Trophoblast cell (in vitro differentiated cells and primary cell): ENCODE measurements around the gene FUT9.

Experiments used
- DNase-seq, 2 donors: peaks; one replicate each; pipeline ENCODE4 v3.0.0-alpha.2; 2016
- H2AFZ ChIP-seq: 2 replicates; pipeline ENCODE4 v1.6.1; 2013; ENCODE audit warnings: low read length, moderate library complexity, mild to moderate bottlenecking; ENCODE audit not compliant: insufficient read depth, poor library complexity
- H2AK5ac ChIP-seq: 2 replicates; pipeline ENCODE4 v1.6.1; 2013; ENCODE audit warnings: mild to moderate bottlenecking, low read length
- H2BK120ac ChIP-seq: 2 replicates; pipeline ENCODE4 v1.6.1; 2013; ENCODE audit warnings: low read length, mild to moderate bottlenecking, moderate library complexity; ENCODE audit not compliant: insufficient read depth, poor library complexity
- H2BK12ac ChIP-seq: 2 replicates; pipeline ENCODE4 v1.6.1; 2013; ENCODE audit warnings: mild to moderate bottlenecking, low read length, moderate library complexity
- H2BK5ac ChIP-seq: 2 replicates; pipeline ENCODE4 v1.6.1; 2013; ENCODE audit warnings: low read length, low read depth, moderate library complexity, mild to moderate bottlenecking; ENCODE audit not compliant: poor library complexity
- H3K14ac ChIP-seq: 2 replicates; pipeline ENCODE4 v1.6.1; 2013; ENCODE audit warnings: mild to moderate bottlenecking, low read length
- H3K18ac ChIP-seq: 2 replicates; pipeline ENCODE4 v1.6.1; 2013; ENCODE audit warnings: mild to moderate bottlenecking, low read length
- H3K23ac ChIP-seq: 2 replicates; pipeline ENCODE4 v1.6.1; 2013; ENCODE audit warnings: low read length
- H3K27ac ChIP-seq: 2 replicates; pipeline ENCODE4 v1.5.1; 2013; ENCODE audit warnings: low read depth, mild to moderate bottlenecking, inconsistent platforms, low read length, moderate library complexity
- H3K27me3 ChIP-seq: 2 replicates; pipeline ENCODE4 v1.6.1; 2013; ENCODE audit warnings: inconsistent platforms, mild to moderate bottlenecking, low read length, moderate library complexity; ENCODE audit not compliant: insufficient read depth
- H3K36me3 ChIP-seq, 2 experiments: 1 replicate in 1 of 2; 2 replicates in 1 of 2; pipeline ENCODE4 v1.6.1; 2013; ENCODE audit warnings: low read length in 2 of 2, mild to moderate bottlenecking in 2 of 2, moderate library complexity in 1 of 2; ENCODE audit not compliant: insufficient read depth in 2 of 2, control insufficient read depth in 1 of 2
- H3K4ac ChIP-seq: 2 replicates; pipeline ENCODE4 v1.6.1; 2013; ENCODE audit warnings: low read depth, mild to moderate bottlenecking, low read length, moderate library complexity
- H3K4me1 ChIP-seq, 2 experiments: 1 replicate in 1 of 2; 2 replicates in 1 of 2; pipeline ENCODE4 v1.6.1; 2013; ENCODE audit warnings: low read length in 2 of 2, mild to moderate bottlenecking in 2 of 2, moderate library complexity in 1 of 2; ENCODE audit not compliant: insufficient read depth in 2 of 2, control insufficient read depth in 1 of 2
- H3K4me2 ChIP-seq: 2 replicates; pipeline ENCODE4 v1.6.1; 2013; ENCODE audit warnings: inconsistent platforms, mild to moderate bottlenecking, low read length, moderate library complexity
- H3K4me3 ChIP-seq: 2 replicates; pipeline ENCODE4 v1.5.1; 2013; ENCODE audit warnings: mild to moderate bottlenecking, low read depth, low read length, inconsistent platforms
- H3K79me1 ChIP-seq: one replicate; pipeline ENCODE4 v1.6.1; 2013; ENCODE audit warnings: low read length
- H3K79me2 ChIP-seq: 2 replicates; pipeline ENCODE4 v1.6.1; 2013; ENCODE audit warnings: low read length, mild to moderate bottlenecking; ENCODE audit not compliant: control insufficient read depth, insufficient read depth, poor library complexity
- H3K9ac ChIP-seq: 2 replicates; pipeline ENCODE4 v1.6.1; 2013; ENCODE audit warnings: mild to moderate bottlenecking, low read length
- H3K9me3 ChIP-seq: 2 replicates; pipeline ENCODE4 v1.6.1; 2013; ENCODE audit warnings: low read depth, mild to moderate bottlenecking, control low read depth, inconsistent platforms, low read length; ENCODE audit not compliant: insufficient read depth
- H4K12ac ChIP-seq: 2 replicates; pipeline ENCODE4 v1.6.1; 2013; ENCODE audit warnings: low read depth, mild to moderate bottlenecking, low read length, moderate library complexity
- H4K8ac ChIP-seq: 2 replicates; pipeline ENCODE4 v1.6.1; 2013; ENCODE audit warnings: low read depth, mild to moderate bottlenecking, low read length, moderate library complexity
- H4K91ac ChIP-seq: one replicate; pipeline ENCODE4 v1.6.1; 2013; ENCODE audit warnings: low read depth, mild to moderate bottlenecking, low read length, moderate library complexity
- WGBS: extraction: QIAGEN DNeasy Blood & Tissue Kit; methylation state at CpG from one replicate; pipeline ENCODE4 v1.1.7; 2013; ENCODE audit warnings: missing lambda C conversion rate; ENCODE audit not compliant: insufficient read length, insufficient coverage; ENCODE audit errors: extremely low coverage; 5-methylcytosine and 5-hydroxymethylcytosine counted together

The FUT9 gene

GRCh38 chr6:95991906-95992305 is 23.9 kb upstream of the FUT9 start:
- no peak overlapping the region for H3K23ac ChIP-seq
- H4K91ac ChIP-seq: no peak overlapping the region
- no peaks in the 10 kb centered on the region for H3K4me1 ChIP-seq
- no peak overlapping the region for H4K8ac ChIP-seq
- H3K4ac ChIP-seq: no peak overlapping the region
- WGBS: no CpG with 5 or more reads among the region's 5 CpGs
- H3K79me1 ChIP-seq: no peaks in the 10 kb centered on the region
- H3K14ac ChIP-seq: no peak overlapping the region
- H4K12ac ChIP-seq: no peak overlapping the region
- H3K9me3 ChIP-seq: peaks cover 4% of the 10 kb centered on the region
- H3K18ac ChIP-seq: no peak overlapping the region
- H2AFZ ChIP-seq: no peak overlapping the region
- H2BK120ac ChIP-seq: no peak overlapping the region
- DNase-seq: no peak
- no peak overlapping the region for H3K4me2 ChIP-seq
- no peaks in the 10 kb centered on the region for H3K79me2 ChIP-seq
- no peak overlapping the region for H2BK5ac ChIP-seq
- no peak overlapping the region for H2BK12ac ChIP-seq
- no peak overlapping the region for H3K27ac ChIP-seq
- no peaks in the 10 kb centered on the region for H3K27me3 ChIP-seq
- no peak overlapping the region for H3K4me3 ChIP-seq
- H2AK5ac ChIP-seq: no peak overlapping the region
- no peak overlapping the region for H3K9ac ChIP-seq
- no peaks in the 10 kb centered on the region for H3K36me3 ChIP-seq

- Histone ChIP-seq H3K4me2 (no peak overlapping the region), H3K4me1 (no peaks in the 10 kb centered on the region)
- WGBS: no CpG with 5 or more reads among the region's 4 CpGs
Measured at GRCh38 chr6:95994151-95994550, 21.6 kb upstream of the FUT9 start.

GRCh38 chr6:95998133-95998532 is 17.6 kb upstream of the FUT9 start:
- peaks cover 4% of the 10 kb centered on the region for H3K9me3 ChIP-seq
- no peak overlapping the region for H3K23ac ChIP-seq
- H4K12ac ChIP-seq: no peak overlapping the region
- no peak overlapping the region for H3K18ac ChIP-seq
- no peaks in the 10 kb centered on the region for H3K79me2 ChIP-seq
- H3K27me3 ChIP-seq: no peaks in the 10 kb centered on the region
- H2AK5ac ChIP-seq: no peak overlapping the region
- no CpG with 5 or more reads among the region's 3 CpGs for WGBS
- H3K9ac ChIP-seq: no peak overlapping the region
- H3K27ac ChIP-seq: no peak overlapping the region
- no peak overlapping the region for H2BK5ac ChIP-seq
- H2BK120ac ChIP-seq: no peak overlapping the region
- no peaks in the 10 kb centered on the region for H3K4me1 ChIP-seq
- no peaks in the 10 kb centered on the region for H3K79me1 ChIP-seq
- no peaks in the 10 kb centered on the region for H3K36me3 ChIP-seq
- no peak overlapping the region for H4K91ac ChIP-seq
- H2AFZ ChIP-seq: no peak overlapping the region
- DNase-seq: no peak
- H3K4me2 ChIP-seq: no peak overlapping the region
- no peak overlapping the region for H3K4ac ChIP-seq
- H4K8ac ChIP-seq: no peak overlapping the region
- no peak overlapping the region for H2BK12ac ChIP-seq
- no peak overlapping the region for H3K14ac ChIP-seq
- no peak overlapping the region for H3K4me3 ChIP-seq

More at GRCh38 chr6:95994151-95994550, 21.6 kb upstream of the FUT9 start:
- Histone ChIP-seq H3K27ac (no peak overlapping the region), H2BK5ac (no peak overlapping the region), H2AK5ac (no peak overlapping the region), H4K91ac (no peak overlapping the region), H3K18ac (no peak overlapping the region), H3K23ac (no peak overlapping the region), H2BK120ac (no peak overlapping the region), H3K27me3 (no peaks in the 10 kb centered on the region), H2BK12ac (no peak overlapping the region), H3K9ac (no peak overlapping the region), H3K14ac (no peak overlapping the region), H4K12ac (no peak overlapping the region), H3K4me3 (no peak overlapping the region), H4K8ac (no peak overlapping the region), H3K4ac (no peak overlapping the region), H3K9me3 (peaks cover 4% of the 10 kb centered on the region), H3K79me2 (no peaks in the 10 kb centered on the region), H3K79me1 (no peaks in the 10 kb centered on the region), H3K36me3 (no peaks in the 10 kb centered on the region), H2AFZ (no peak overlapping the region)
- no peak for DNase-seq

- no peaks in the 10 kb centered on the region for H3K36me3 ChIP-seq
- no peak for DNase-seq
- H3K9ac ChIP-seq: no peak overlapping the region
- no peaks in the 10 kb centered on the region for H3K79me1 ChIP-seq
- H3K27me3 ChIP-seq: no peaks in the 10 kb centered on the region
- no peak overlapping the region for H3K23ac ChIP-seq
- no peak overlapping the region for H4K91ac ChIP-seq
- no peak overlapping the region for H2AK5ac ChIP-seq
- H3K4me1 ChIP-seq: no peaks in the 10 kb centered on the region
- WGBS: no CpG with 5 or more reads among the region's 8 CpGs
- no peak overlapping the region for H3K14ac ChIP-seq
- no peak overlapping the region for H4K8ac ChIP-seq
- H2BK120ac ChIP-seq: no peak overlapping the region
- no peak overlapping the region for H2BK12ac ChIP-seq
- peaks cover 4% of the 10 kb centered on the region for H3K9me3 ChIP-seq
- no peak overlapping the region for H3K4me2 ChIP-seq
- H2AFZ ChIP-seq: no peak overlapping the region
- no peak overlapping the region for H3K18ac ChIP-seq
- H3K4ac ChIP-seq: no peak overlapping the region
- H3K79me2 ChIP-seq: no peaks in the 10 kb centered on the region
- no peak overlapping the region for H3K4me3 ChIP-seq
- no peak overlapping the region for H2BK5ac ChIP-seq
- H3K27ac ChIP-seq: no peak overlapping the region
- no peak overlapping the region for H4K12ac ChIP-seq
Measured at GRCh38 chr6:96001891-96002575, 13.7 kb upstream of the FUT9 start.
